RWPE1 (cell line): ENCODE results near the gene DNAH11.

ENCODE experiments used
- CTCF ChIA-PET: fragments of 350-600 bp; sonication (Branson Sonifier 250); formaldehyde crosslinking; extraction: SDS; loops from one replicate; lab custom pipeline; 2021; lab: Yijun Ruan, JAX
- POLR2A ChIA-PET: fragments of 400-600 bp; formaldehyde crosslinking; extraction: SDS; loops from one replicate; lab custom pipeline; 2020; ENCODE audit warnings: antibody characterized with exemption; ENCODE audit not compliant: low non-redundant PET; lab: Yijun Ruan, JAX
- DNase-seq: peaks from one replicate; pipeline ENCODE4 v3.0.0; 2012; ENCODE audit warnings: low spot score
- H3K27ac ChIP-seq: fragments of 450-650 bp; 2 replicates; pipeline ENCODE4 v1.5.1; 2017
- CTCF ChIP-seq: fragments of 450-650 bp; conservative IDR thresholded peaks from 2 replicates; pipeline ENCODE4 v1.5.1; 2017; ENCODE audit warnings: low read depth, mild to moderate bottlenecking

Gene DNAH11

GRCh38 chr7:21596801-21597200 lies 54.0 kb downstream of the DNAH11 start:
- CTCF ChIA-PET: interaction anchor here (0.7 kb wide), 1 partner anchor 683 kb away, joined by 3 read pairs; no protein-coding TSS in a partner anchor
- POLR2A ChIA-PET: no interaction called here

GRCh38 chr7:21603462-21603861 lies 60.6 kb downstream of the DNAH11 start:
- CTCF ChIA-PET: no interaction called here
- no peak for TF ChIP-seq CTCF
- H3K27ac ChIP-seq: no peak overlapping the region
- POLR2A ChIA-PET: no interaction called here
- DNase-seq: no peak

More at GRCh38 chr7:21596801-21597200, 54.0 kb downstream of the DNAH11 start:
- no peak for TF ChIP-seq CTCF
- no peak overlapping the region for H3K27ac ChIP-seq
- DNase-seq: no peak

- ChIA-PET CTCF (interaction anchor here (0.5 to 0.6 kb wide), 2 partner anchors 91 to 478 kb away, joined by 3 to 4 read pairs; no protein-coding TSS in a partner anchor), POLR2A (no interaction called here)
- H3K27ac ChIP-seq: no peak overlapping the region
- DNase-seq: no peak
- no peak for TF ChIP-seq CTCF
These were observed 61.3 kb downstream of the DNAH11 start for GRCh38 chr7:21603972-21604749.

- no peak overlapping the region for H3K27ac ChIP-seq
- DNase-seq: no peak
- no peak for TF ChIP-seq CTCF
- ChIA-PET CTCF (no interaction called here), POLR2A (no interaction called here)
These were observed 62.3 kb downstream of the DNAH11 start for GRCh38 chr7:21605008-21605585.

- no peak for DNase-seq
- POLR2A ChIA-PET: no interaction called here
These were observed 65.6 kb downstream of the DNAH11 start for GRCh38 chr7:21608465-21608864.

GRCh38 chr7:21611129-21611528 lies 68.3 kb downstream of the DNAH11 start:
- TF ChIP-seq CTCF: no peak
- H3K27ac ChIP-seq: no peak overlapping the region
- ChIA-PET POLR2A (no interaction called here), CTCF (no interaction called here)
- no peak for DNase-seq

More at GRCh38 chr7:21608465-21608864, 65.6 kb downstream of the DNAH11 start:
- no peak overlapping the region for H3K27ac ChIP-seq
- CTCF ChIA-PET: no interaction called here
- TF ChIP-seq CTCF: no peak
